HG02623 (cell line): ENCODE data around the gene SLC22A15.
"Not testable (repeated sequence)": the region's sequence is repeated elsewhere in the genome, so short reads cannot be mapped to it uniquely, and the experiment has no call there.

Source experiments
- ATAC-seq: cut with Tn5 transposase; IDR thresholded peaks from one replicate; pipeline ENCODE4 v1.9.1; 2021; ENCODE audit warnings: moderate library complexity; ENCODE audit not compliant: unreplicated experiment

SLC22A15 gene

DNA sequence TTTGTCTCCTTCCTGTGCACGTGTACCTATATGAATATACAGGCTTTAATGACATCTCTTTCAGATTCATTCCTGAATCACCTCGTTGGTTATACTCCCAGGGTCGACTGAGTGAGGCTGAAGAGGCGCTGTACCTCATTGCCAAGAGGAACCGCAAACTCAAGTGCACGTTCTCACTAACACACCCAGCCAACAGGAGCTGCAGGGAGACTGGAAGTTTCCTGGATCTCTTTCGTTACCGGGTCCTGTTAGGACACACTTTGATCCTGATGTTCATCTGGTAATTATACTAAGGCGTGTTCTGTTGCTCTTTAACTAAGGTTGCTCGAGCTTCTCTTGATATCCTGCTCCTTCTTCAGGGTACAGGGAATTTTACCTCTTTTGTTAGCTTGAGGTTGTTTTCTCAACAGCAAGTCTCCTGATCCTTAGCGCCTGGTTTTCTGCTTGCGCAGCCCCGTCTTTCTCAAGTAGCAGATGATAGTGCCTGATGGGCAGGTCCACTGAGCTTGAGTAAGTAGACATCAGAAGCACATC is 55.1 kb downstream of the SLC22A15 start:
- ATAC-seq = no peak

DNA sequence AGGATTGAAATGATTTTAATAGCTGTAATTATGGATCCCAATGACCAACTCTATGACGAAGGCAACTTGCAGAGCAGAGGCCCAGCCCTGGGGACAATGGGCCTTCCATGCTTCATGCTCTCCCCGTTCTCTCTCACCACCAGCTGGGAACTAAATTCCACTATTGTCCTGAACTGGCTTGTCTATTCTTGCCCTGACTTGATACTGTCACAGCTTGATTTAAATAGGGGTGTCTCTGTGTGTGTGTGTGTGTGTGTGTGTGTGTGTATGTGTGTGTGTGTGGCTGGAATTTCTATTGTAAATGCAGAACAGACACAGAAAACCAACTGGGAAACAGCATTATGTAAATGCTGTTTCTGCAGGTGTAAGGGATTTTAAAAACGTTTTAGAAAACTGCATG is 57.0 kb downstream of the SLC22A15 start:
- ATAC-seq = no peak

DNA sequence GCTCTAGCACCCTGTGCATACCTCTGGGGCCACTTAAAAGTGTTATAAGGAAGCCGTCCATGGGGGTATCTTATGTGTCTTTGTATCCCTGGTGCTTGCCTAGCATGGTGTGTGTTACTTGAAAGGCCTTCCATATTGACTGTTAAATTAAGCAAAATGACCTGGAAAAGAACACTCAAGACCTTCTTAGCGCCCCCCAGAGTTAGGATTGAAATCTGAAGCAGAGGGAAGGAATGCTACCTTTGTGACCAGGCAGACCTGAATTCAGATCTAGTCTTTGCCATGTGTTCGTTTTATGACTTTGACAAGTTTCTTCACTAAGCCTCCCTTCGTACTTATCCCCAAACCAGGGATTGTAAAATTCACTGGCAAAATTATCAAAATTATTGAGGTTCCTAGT is 59.9 kb downstream of the SLC22A15 start:
- no peak for ATAC-seq

DNA sequence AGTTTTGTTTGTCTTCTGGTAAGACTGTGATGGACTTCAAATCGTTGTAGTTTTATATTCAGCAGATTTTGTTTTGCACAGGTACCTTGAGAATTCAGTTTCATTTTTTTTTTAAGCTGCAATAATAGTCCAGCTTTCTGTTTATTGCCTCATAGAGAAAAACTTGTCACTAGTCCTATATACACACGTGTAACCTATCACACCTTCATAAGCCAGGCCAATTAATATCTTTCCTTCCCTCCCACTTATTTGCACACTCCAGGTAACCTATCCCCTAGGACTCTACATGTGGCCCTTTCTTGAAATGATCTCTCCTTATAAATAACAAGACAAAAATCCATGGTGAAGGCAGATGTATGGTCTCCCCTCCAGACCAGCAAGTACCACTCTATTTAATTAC is 62.4 kb downstream of the SLC22A15 start:
- ATAC-seq = no peak

DNA sequence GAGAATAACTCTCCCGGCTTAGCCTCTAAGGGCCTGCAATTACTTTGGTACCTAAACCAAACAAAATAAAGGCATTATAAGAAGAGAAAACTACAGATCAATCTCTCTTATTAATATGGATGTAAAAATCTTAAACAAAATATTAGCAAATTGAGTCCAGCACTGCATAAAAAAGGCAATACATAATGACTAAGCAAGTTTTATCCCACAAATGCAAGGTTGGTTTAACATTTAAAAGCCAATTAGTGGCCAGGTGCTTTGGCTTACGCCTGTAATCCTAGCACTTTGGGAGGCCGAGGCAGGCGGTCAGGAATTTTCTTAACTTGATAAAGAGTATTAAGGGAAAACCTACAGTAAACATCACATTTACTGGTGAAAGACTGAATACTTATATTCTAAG is 67.8 kb downstream of the SLC22A15 start:
- ATAC-seq = no peak

DNA sequence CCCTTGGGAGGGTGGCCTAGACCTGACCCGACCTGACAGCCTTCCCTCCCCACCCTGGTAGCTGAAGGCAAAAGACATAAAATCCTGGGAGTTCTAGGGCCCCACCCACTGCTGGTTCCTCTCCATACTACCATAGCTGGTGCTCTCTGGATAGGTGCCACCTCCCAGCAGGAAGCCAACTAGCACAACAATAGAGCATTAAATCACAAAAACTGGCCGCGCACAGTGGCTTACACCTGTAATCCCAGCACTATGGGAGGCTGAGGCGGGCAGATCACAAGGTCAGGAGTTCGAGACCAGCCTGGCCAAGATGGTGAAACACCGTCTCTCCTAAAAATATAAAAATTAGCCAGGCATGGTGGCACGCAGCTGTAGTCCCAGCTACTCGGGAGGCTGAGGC is 70.6 kb downstream of the SLC22A15 start:
- not testable (repeated sequence) for ATAC-seq

DNA sequence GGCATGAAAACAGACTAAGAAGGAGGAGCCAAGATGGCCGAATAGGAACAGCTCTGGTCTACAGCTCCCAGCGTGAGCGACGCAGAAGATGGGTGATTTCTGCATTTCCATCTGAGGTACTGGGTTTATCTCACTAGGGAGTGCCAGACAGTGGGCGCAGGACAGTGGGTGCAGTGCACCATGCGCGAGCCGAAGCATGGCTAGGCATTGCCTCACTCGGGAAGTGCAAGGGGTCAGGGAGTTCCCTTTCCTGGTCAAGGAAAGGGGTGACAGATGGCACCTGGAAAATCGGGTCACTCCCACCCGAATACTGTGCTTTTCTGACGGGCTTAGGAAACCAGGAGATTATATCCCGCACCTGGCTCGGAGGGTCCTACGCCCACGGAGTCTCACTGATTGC is 75.6 kb downstream of the SLC22A15 start:
- ATAC-seq = not testable (repeated sequence)

DNA sequence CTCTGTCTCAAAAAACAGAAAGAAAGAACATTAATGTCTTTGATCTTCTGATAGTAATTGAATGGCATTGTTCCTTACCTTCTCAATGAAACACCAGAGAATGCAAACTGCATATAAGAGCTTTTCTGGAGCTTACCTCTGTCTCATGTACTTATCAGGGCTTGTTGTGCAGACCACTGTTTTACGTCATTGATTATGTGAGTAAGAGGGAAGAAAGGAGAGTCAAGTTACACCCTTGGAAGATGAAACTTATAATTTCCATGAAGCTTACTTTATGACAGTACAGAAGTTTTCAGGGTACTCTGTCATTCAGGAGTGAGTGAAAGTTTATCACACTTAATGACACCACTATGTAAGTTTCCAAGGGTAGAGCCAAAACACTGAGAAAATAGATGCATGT is 85.9 kb downstream of the SLC22A15 start:
- ATAC-seq = no peak

DNA sequence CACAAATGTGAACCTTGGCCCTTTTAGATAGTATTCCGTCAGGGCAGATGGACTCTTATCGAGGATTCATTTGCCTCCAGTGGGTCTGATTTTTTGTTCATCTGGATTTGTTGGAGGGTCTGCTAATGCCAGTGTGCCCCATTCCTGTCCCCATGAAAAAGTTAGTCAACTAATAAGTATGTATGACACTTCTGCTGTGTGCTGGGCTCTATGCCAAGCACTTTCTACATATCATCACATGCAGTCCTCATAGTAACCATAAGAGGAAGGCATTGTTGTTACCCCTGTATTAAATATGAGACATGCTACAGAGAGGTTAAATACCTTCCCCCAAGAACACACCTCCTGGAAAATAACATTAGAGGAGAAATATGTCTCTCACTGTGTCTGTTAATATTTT is 88.3 kb downstream of the SLC22A15 start:
- no peak for ATAC-seq

DNA sequence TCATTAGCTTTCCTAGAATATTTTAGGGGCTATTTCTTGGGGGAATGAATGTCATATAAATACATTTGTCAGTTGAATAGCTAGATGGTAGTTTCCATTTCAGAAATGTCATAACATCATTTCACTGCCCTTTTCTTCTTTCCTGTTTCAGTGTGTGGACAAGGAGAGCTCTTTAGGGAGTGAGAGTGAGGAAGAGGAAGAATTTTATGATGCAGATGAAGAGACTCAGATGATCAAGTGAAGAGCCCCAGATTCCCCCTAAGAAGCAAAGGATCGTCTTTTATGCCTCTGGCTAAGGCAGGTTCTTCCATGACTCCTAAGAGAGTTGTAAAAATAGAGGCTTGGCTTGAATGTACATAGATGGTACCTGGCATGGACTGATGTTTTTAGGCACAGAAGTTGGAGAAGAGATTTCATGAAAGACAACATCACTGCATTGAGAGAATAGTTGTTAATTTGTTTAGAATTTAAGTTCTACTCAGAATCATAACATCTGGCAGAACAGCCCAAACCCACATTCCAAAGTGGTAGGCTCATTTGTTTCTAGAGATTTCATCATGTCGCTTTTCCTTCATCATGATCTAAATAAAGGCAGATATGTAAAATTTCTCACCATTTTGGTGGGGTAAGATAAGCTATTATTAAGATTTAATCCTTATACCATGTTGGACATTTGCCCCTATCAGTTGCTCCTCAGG is 90.7 kb downstream of the SLC22A15 start:
- ATAC-seq = no peak

DNA sequence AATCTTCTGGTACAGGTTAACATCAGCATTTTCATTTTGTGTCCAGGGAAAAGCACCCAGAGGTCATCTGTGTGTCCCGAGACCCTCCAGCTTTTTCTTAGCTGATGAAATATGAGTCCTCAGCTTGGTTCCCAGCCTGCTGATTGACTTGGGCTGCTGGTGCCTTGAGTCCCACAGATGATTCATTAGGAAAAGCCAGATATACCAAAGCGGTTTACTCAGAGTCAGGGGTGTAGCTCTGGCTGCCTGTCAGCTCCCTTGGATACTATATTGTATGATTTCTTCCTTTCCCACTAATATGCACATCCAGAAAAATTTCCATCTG is 91.2 kb downstream of the SLC22A15 start:
- no peak for ATAC-seq

DNA sequence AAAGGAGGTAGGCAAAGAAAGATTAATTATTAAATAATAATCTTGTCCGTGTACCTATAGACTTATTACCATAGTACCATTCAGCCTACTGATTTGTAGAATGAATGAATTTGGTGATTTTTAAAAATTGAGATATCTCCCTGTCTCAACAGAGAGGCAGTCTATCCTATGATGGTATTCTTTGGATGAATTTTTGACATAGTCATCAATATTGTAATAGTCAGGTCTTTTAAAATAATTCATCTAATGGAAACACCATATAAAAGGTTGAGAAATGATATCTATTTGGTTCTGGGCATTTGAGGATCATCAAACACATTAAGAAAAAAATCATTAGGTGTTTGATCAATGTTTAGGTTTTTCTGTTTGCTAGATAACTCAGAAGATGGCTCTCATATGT is 99.3 kb downstream of the SLC22A15 start:
- ATAC-seq = no peak

DNA sequence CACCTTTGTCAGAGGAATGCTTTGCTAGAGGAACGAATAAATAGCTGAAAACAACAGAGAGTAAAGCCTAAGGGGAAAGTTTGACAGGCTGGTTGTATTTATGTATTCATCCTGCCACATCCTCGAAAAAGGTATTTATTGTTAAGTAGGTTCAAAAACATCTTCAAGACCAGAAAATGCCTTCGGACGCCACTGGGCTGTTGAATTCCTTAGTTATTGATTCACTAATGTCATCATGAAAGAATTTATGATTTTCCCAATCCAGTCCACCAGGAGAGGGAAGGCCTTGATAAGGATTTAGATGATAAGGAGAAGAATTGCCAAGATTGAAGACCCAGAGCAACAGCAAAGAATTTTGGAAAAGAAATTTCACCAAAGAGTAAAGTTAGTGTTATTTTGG is 99.7 kb downstream of the SLC22A15 start:
- ATAC-seq = no peak

DNA sequence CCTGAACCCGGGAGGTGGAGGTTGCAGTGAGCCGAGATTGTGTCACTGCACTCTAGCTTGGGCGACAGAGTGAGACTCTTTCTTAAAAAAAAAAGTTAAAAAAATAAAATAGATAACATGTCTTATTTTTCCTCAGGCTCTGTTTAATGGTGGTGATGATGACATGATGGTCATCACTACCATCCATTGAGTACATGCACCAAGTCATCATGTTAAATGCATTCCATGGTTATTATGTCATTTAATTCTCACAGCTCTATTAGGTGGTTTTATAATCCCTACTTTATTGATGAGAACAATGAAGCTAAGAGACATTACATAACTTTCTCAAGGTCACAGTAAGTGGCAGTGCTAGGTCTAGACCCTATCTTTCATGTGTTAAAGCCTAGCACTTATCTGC is 100.5 kb downstream of the SLC22A15 start:
- no peak for ATAC-seq

DNA sequence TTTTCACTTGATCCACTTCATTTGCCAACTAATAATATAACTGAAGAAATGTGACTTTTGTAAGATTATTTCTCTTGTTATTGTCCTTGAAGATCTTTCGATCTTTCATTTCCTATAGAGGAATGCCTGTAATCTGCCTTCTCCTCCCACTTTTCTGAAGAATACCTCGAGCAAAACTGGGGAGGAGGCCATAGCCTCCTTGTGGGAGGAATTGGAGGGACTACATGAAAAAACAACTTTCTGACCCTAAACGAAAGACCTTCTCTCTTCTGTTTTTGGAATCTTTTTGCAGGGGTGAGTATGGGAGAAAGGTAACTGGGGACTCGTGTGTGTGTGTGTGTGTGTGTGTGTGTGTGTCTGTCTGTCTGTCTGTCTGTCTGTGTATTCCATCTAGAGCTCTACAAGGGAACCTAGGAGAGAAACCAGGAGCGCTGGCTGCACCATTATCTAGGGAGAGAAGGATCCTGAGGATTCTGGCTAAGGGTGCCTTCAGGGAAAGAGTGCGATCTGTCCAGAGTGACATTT is 102.4 kb downstream of the SLC22A15 start:
- no peak for ATAC-seq

DNA sequence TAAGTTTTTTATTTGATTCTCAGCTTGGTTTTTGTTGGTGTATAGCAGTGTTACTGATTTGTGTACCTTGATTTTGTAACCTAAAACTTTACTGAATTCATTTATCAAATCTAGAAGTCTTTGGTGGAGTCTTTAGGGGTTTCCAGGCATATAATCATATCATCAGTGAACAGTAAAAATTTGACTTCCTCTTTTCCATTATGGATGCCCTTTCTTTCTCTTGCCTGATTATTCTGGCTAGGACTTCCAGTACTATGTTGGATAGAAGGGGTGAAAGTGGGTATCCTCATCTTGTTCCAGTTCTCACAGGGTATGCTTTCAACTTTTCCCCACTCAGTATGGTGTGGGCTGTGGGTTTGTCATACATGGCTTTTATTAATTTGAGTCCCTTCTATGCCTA is 111.3 kb downstream of the SLC22A15 start:
- ATAC-seq = no peak

DNA sequence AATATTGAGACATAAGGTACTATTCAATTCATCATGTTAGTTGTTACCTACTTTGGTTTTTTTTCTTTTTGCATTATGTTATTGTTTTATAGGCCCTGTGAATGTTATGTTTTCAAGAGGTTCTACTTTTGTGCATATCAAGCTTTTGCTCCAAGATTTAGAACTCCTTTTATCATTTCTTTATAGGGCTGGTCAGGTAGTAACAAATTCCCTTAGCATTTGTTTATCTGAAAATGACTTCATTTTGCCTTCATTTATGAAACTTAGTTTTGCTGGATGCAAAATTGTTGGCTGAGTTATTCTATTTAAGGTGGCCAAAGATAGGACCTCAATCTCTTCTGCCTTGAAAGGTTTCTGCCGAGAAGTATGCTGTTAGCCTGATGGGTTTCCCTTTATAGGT is 113.6 kb downstream of the SLC22A15 start:
- no peak for ATAC-seq

DNA sequence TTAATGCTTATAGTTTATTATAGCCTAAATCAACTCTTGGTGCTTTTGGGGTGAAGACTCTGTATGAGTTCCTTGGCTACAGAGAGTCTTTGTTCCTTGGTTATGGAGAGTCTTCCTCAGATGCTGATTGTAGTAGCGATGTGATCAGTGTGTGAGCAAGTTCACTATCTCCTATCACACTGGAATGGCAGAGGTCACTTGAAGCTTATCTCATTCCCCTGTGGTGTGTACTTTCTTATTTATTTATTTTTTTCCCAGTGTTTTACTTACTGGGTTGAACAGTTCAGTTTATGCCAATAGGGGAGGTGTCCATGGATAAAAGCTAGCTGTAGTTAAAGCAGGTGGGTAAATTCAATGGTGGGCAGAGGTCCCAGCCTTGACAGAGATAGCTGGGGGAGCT is 114.8 kb downstream of the SLC22A15 start:
- no peak for ATAC-seq

DNA sequence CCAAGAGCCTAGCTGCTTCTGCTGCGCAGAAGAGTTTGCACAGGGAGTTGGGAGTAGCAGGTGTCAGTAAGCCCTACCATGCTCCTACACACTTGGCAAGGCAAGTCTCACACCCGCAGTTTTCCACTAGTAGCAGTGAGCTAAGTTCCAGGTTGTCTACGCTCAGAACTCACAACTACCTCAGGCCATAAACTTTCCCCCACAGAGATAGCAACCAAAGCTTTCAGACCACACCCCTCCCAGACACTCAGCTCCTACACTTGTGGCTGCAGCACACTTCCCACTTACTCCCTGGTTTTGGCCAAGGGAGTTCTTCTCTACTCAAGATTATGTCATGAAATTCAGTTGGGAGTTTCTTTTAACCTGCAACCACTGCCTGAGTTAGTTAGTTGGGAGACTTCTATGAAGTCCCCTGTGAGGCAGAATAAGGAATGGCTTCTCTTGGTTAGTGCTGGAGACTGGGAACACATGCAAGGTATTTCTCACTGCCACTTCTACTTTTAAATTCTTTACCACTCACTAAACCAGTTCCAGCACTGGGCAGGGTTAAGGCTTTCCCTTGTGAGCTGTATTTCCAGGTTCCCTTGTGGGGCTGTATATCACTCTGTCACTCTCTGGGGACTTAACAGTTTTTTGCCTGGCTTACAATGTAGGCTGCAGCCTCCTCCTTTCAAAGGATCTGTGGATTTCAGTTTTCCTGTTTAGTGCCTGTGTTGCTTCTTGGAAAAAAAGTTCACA is 116.6 kb downstream of the SLC22A15 start:
- no peak for ATAC-seq

DNA sequence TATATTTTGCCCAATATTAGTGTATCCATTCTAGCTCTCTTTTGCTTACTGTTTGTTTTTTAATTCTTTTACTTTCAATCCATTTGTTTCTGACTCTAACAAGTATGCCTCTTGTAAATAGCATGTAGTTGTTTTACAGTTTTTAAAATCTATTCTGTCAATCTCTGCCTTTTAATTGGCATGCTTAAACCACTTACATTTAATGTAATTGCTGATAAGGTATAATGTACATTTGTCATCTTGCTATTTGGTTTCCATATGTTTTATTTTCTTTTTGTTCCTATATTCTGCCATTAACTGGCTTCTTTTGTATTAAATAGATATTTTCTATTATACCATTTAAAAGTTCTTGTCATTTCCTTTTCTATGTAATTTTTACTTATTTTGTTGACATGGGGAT is 118.7 kb downstream of the SLC22A15 start:
- ATAC-seq = no peak

DNA sequence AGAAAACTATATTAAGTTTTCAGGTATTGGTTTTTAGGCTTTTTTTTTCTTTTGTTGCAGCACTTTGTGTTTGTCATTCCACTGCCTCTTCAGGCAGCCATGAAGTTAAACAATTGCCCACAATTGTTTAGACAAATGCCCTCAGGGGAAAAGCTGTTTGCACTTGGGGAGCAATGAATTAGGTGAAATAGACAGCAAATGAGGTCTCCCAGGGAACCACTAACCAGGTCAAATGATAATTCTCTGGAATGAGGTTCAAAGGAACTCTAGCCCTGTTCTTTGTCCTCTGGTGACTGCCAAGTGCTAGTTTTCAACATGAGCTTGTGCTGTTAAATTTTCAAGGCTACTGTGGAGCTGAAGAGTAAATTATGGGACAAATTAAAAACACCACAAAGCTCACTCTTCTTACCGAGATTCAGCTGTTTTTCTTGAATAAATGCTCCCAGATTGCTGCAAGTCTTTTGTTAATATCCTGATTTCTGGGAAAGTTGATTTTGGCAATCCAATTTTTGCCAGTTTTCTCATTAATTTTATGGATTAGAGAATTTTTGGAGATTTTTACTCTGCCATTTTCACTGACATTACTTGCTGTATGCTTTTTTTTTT is 119.8 kb downstream of the SLC22A15 start:
- no peak for ATAC-seq

DNA sequence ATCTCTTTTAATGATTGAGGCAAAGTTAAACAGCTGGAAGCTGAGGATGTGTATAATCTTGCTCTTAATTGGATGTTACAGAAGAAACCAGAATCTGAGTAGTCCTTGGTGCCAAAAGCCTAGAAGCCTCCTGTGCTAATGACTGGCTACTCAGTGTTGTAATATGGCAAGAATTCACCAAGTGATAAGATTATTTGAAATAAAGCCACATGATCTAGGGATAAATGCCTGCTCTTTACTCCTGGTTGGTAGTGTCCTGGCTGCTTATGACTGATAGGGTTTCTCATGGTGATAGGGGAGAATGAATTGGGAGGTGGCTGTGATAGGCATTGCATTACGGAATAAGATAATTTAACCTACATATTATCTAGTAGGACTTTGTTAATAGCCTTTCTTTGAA is 121.3 kb downstream of the SLC22A15 start:
- no peak for ATAC-seq
